Ishikawa (cell line): ENCODE data around the gene SARDH.

ENCODE experiments used
- CEBPB ChIP-seq: IDR thresholded peaks from 2 replicates; pipeline ENCODE4 v1.6.1; 2012
- TCF12 ChIP-seq: IDR thresholded peaks from 2 replicates; pipeline ENCODE4 v1.6.1; 2012; ENCODE audit warnings: low read depth
- TF ChIP-seq, protein P1 (sequence below): IDR thresholded peaks from 2 replicates; pipeline ENCODE4 v1.6.1; 2012
- TF ChIP-seq, protein P2 (sequence below): IDR thresholded peaks from 2 replicates; pipeline ENCODE4 v1.6.1; 2012; ENCODE audit warnings: low read depth, mild to moderate bottlenecking

DNA sequence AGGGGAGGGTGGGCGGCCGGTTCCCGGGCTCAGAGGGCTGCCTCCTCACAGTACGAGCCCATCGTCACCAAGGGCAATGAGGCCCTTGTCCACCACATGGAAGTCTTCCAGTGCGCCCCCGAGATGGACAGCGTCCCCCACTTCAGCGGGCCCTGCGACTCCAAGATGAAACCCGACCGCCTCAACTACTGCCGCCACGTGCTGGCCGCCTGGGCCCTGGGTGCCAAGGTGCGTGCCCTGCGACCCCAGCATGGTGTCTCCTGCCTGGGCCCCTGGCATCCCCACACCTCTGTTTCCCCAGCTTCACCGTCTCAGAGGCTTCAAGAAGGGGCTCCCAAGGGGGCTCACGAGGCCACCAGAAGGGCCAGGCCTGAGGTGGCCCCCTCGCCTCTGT, 94.8 kb downstream of the SARDH start:
- TF ChIP-seq, protein P1, sequence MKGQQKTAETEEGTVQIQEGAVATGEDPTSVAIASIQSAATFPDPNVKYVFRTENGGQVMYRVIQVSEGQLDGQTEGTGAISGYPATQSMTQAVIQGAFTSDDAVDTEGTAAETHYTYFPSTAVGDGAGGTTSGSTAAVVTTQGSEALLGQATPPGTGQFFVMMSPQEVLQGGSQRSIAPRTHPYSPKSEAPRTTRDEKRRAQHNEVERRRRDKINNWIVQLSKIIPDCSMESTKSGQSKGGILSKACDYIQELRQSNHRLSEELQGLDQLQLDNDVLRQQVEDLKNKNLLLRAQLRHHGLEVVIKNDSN: no peak
- no peak for TF ChIP-seq TCF12
- TF ChIP-seq CEBPB: no peak
- TF ChIP-seq, protein P2, sequence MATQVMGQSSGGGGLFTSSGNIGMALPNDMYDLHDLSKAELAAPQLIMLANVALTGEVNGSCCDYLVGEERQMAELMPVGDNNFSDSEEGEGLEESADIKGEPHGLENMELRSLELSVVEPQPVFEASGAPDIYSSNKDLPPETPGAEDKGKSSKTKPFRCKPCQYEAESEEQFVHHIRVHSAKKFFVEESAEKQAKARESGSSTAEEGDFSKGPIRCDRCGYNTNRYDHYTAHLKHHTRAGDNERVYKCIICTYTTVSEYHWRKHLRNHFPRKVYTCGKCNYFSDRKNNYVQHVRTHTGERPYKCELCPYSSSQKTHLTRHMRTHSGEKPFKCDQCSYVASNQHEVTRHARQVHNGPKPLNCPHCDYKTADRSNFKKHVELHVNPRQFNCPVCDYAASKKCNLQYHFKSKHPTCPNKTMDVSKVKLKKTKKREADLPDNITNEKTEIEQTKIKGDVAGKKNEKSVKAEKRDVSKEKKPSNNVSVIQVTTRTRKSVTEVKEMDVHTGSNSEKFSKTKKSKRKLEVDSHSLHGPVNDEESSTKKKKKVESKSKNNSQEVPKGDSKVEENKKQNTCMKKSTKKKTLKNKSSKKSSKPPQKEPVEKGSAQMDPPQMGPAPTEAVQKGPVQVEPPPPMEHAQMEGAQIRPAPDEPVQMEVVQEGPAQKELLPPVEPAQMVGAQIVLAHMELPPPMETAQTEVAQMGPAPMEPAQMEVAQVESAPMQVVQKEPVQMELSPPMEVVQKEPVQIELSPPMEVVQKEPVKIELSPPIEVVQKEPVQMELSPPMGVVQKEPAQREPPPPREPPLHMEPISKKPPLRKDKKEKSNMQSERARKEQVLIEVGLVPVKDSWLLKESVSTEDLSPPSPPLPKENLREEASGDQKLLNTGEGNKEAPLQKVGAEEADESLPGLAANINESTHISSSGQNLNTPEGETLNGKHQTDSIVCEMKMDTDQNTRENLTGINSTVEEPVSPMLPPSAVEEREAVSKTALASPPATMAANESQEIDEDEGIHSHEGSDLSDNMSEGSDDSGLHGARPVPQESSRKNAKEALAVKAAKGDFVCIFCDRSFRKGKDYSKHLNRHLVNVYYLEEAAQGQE: no peak
